IPS-18a (cell line): Measurements from ENCODE around the gene CALN1.

ENCODE experiments used
- H3K27ac ChIP-seq: one replicate; pipeline ENCODE4 v1.5.1; 2013; ENCODE audit warnings: low read length
- H3K27me3 ChIP-seq: one replicate; pipeline ENCODE4 v1.6.1; 2013; ENCODE audit warnings: mild to moderate bottlenecking, low read length; ENCODE audit not compliant: control insufficient read depth, insufficient read depth
- H3K36me3 ChIP-seq: one replicate; pipeline ENCODE4 v1.6.1; 2013; ENCODE audit warnings: low read depth, low read length; ENCODE audit not compliant: control insufficient read depth
- H3K4me1 ChIP-seq: one replicate; pipeline ENCODE4 v1.6.1; 2013; ENCODE audit warnings: low read depth, low read length; ENCODE audit not compliant: control insufficient read depth
- H3K4me3 ChIP-seq: one replicate; pipeline ENCODE4 v1.5.1; 2013; ENCODE audit warnings: low read length
- H3K9ac ChIP-seq: one replicate; pipeline ENCODE4 v1.6.1; 2013; ENCODE audit warnings: mild to moderate bottlenecking, low read length, moderate library complexity
- H3K9me3 ChIP-seq: one replicate; pipeline ENCODE4 v1.6.1; 2013; ENCODE audit warnings: low read depth, low read length; ENCODE audit not compliant: control insufficient read depth

CALN1 gene

DNA sequence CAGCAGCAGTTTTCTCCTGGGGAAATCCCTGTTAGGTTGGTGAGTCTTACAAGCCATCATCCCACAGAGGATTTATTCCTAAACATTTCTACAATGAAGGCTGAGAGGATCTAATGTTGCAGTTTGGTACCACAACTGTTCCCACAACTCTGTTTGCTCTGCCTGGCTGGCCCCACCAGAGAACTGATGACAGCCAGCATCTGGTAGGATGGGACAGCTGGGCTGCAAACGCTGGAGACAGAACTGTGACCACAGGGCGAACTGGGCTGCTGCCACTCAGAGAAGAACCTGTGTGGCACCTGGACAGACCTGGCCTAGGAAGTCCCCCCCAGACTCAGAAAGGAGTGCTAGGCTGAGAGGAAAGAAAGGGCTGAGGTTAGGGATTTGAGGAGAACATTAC, 94.8 kb downstream of the CALN1 start:
- Histone ChIP-seq H3K9ac (no peak overlapping the region), H3K27ac (no peak overlapping the region), H3K36me3 (no peaks in the 10 kb centered on the region), H3K4me3 (no peak overlapping the region), H3K4me1 (no peaks in the 10 kb centered on the region), H3K27me3 (no peaks in the 10 kb centered on the region), H3K9me3 (no peaks in the 10 kb centered on the region)

DNA sequence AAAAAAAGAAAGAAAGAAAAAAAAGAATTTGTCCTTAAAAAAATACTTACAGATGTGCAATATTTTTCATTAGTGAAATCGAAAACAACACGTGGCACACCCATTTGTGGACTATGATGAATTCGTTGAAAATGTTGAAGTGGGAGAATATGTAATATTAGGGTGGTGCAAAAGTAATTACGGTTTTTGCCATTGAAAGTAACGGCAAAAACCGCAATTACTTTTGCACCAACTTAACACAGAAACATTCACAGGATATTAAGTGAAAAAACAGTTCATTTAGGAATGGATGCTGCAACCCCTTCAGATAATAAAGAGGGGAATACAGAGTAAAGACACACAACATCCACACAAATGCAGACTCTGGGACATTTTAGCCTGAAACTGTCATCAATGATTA, 96.0 kb downstream of the CALN1 start:
- Histone ChIP-seq H3K4me3 (no peak overlapping the region), H3K27ac (no peak overlapping the region), H3K9me3 (no peaks in the 10 kb centered on the region), H3K9ac (no peak overlapping the region), H3K4me1 (no peaks in the 10 kb centered on the region), H3K27me3 (no peaks in the 10 kb centered on the region), H3K36me3 (no peaks in the 10 kb centered on the region)

DNA sequence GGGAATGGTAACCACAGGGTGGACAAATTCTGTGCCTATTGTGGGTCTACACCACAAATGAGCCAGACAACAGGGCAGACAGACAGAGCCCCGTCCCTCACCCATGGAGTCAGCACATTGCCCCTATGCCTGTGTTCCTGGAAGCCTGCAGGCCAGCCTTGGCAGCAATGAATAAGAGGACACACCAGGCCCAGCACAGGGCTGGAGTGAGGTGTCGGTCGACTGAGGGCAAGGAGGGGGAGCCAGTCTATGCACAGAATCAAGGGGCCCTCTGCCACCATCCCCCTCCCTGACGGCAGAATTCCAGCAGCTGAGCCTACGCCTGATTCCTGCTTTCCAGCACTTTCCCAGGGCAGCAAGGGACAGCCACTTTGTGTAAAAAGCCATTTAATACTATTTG, 98.2 kb downstream of the CALN1 start:
- Histone ChIP-seq H3K36me3 (no peaks in the 10 kb centered on the region), H3K9me3 (no peaks in the 10 kb centered on the region), H3K27me3 (no peaks in the 10 kb centered on the region), H3K4me1 (no peaks in the 10 kb centered on the region), H3K9ac (no peak overlapping the region), H3K27ac (no peak overlapping the region), H3K4me3 (no peak overlapping the region)

DNA sequence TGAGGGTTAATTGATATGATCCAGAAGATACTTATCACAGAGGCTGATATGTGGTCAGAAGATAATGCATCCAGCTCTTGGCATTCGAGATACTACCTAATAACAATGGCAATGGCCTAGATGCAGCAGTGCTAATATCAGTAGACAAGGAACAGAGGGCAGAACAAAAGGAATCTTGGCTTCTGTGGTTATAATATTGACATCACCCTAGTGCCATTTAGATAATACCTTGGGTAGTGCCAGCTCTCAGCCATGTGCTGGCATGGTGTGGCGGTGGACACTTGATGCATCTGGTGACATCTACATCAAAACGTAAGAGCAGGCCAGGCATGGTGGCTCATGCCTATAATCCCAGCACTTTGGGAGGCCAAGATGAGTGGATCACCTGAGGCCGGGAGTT, 101.8 kb downstream of the CALN1 start:
- Histone ChIP-seq H3K4me3 (no peak overlapping the region), H3K27ac (no peak overlapping the region), H3K27me3 (no peaks in the 10 kb centered on the region), H3K4me1 (peaks cover 5% of the 10 kb centered on the region), H3K36me3 (no peaks in the 10 kb centered on the region), H3K9me3 (no peaks in the 10 kb centered on the region), H3K9ac (no peak overlapping the region)

DNA sequence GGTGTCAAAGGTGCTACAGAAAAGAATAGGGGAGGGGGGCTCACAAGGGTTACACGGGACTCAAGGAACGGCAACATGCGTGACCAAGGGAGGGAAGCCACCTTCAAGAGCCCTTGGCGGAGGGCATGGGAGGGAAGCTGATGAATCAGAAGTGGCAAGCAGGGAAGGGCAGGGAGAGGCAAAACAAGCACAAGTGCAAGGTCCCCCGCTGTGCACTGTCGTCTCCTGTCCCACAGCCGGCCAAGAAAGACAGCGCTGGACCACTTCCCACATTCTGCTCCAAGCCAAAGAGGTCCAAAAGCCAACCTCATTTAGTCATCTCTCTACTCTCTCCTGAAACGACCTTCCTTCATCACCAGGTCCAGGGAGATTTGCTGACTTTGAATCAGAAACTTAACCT, 102.7 kb downstream of the CALN1 start:
- Histone ChIP-seq H3K9ac (no peak overlapping the region), H3K27me3 (no peaks in the 10 kb centered on the region), H3K27ac (no peak overlapping the region)

DNA sequence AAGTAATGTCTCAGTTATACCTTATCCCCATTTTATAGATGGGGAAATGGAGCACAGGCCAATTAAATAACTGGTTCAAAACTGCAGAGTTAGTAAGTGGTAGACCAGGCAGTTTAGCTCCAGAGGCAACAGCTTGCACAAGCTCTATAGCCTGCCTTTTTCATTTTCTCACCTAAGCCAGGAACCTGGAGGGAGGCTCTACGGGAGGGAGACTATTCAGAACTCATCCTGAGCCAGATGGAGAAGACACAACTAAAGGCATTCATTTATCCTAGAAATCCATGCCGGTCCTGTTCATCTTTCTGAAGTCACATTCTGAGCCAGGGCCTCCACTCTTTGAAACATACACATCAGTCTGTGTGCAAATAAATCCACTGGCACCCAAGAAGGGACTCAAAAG, 103.2 kb downstream of the CALN1 start:
- no peak overlapping the region for H3K9ac ChIP-seq
- no peaks in the 10 kb centered on the region for H3K36me3 ChIP-seq
- H3K9me3 ChIP-seq, result no peaks in the 10 kb centered on the region
- H3K4me3 ChIP-seq, result no peak overlapping the region
- no peaks in the 10 kb centered on the region for H3K27me3 ChIP-seq
- peaks cover 7% of the 10 kb centered on the region for H3K4me1 ChIP-seq
- H3K27ac ChIP-seq, result no peak overlapping the region

More for the DNA sequence above, 102.7 kb downstream of the CALN1 start:
- Histone ChIP-seq H3K9me3 (no peaks in the 10 kb centered on the region), H3K4me1 (peaks cover 7% of the 10 kb centered on the region), H3K36me3 (no peaks in the 10 kb centered on the region), H3K4me3 (no peak overlapping the region)

DNA sequence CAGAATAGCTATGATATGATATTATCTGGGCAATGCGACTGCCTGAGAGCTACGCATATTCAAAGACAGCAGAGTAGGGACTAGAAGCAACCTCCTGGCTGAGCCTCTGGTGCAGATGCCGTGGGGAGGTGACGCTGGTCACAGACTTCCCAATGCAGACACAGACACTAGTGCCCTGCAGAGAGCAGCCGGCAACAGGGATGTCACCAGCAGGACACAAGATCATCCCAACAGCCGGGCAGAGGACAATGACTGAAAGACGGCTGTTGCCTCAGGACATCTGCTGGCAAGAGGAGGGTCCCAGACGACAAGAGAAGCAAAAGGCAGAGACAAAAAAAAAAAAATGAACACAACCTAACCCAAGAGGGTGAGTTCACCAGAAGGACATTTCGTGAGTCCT, 104.6 kb downstream of the CALN1 start:
- Histone ChIP-seq H3K36me3 (no peaks in the 10 kb centered on the region), H3K4me3 (no peak overlapping the region), H3K9me3 (no peaks in the 10 kb centered on the region)

DNA sequence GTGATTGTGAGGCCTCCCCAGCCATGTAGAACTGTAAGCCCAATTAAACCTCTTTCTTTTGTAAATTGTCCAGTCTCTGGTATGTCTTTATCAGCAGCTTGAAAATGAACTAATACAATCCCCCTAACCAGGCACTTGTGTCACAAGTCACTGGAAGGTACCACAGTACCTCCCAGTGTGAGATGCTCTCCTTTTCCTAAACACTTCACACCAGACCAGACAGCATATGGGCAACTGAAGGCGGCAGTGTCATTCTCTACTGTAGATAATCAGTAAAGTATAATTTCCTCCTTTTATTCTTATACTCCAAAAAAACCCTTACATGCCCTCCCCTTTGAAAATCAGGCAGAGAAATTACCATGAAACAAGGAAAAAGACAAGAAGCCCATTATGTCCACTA, 113.2 kb downstream of the CALN1 start:
- Histone ChIP-seq H3K27me3 (no peaks in the 10 kb centered on the region), H3K27ac (no peak overlapping the region), H3K9ac (no peak overlapping the region), H3K4me3 (no peak overlapping the region), H3K9me3 (no peaks in the 10 kb centered on the region), H3K36me3 (no peaks in the 10 kb centered on the region), H3K4me1 (no peaks in the 10 kb centered on the region)

More for the DNA sequence above, 104.6 kb downstream of the CALN1 start:
- H3K4me1 ChIP-seq, result peaks cover 7% of the 10 kb centered on the region
- H3K27me3 ChIP-seq, result no peaks in the 10 kb centered on the region
- H3K27ac ChIP-seq, result no peak overlapping the region
- no peak overlapping the region for H3K9ac ChIP-seq

DNA sequence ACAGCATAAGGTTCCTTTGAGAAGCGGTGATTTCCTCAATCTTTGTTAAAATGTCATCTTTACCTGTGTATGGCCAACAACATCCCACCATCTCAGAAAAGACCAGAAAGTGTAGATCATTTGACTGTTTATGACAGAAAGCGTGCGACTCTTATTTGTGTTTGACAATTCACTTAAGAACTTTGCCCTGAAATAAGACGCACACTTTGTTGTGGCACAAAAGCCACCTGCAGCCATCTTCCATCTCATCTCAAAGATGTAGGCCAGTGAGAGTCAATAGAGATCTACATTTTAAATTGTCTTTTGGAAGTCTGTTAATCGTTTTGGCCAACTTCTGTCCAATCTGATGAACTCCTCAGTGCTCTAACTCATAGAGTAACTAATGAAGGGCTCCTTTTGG, 114.0 kb downstream of the CALN1 start:
- Histone ChIP-seq H3K4me1 (no peaks in the 10 kb centered on the region), H3K9me3 (no peaks in the 10 kb centered on the region), H3K9ac (no peak overlapping the region), H3K27ac (no peak overlapping the region), H3K27me3 (no peaks in the 10 kb centered on the region), H3K36me3 (no peaks in the 10 kb centered on the region), H3K4me3 (no peak overlapping the region)

DNA sequence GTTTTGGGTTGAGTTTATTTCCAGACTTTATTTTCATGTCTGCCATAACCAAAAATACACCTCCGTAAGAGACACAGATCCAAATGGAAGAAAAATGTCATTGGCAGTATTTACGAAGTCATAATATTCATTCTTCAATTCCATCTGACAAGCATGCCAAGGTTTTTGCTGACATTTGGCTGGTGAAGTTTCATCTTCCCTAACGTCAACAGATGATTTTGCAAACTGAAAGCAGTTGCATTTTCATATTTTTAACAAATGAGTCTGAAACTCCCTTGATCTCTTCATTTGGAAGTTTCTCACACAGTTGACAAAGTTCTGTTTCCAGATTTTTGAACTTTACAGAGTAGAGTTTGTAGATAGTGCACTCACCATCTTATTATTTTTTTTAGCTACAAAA, 114.5 kb downstream of the CALN1 start:
- H3K4me1 ChIP-seq, result no peaks in the 10 kb centered on the region
- H3K4me3 ChIP-seq, result no peak overlapping the region
- H3K36me3 ChIP-seq, result no peaks in the 10 kb centered on the region
- no peak overlapping the region for H3K27ac ChIP-seq
- no peaks in the 10 kb centered on the region for H3K9me3 ChIP-seq
- H3K27me3 ChIP-seq, result no peaks in the 10 kb centered on the region
- H3K9ac ChIP-seq, result no peak overlapping the region

DNA sequence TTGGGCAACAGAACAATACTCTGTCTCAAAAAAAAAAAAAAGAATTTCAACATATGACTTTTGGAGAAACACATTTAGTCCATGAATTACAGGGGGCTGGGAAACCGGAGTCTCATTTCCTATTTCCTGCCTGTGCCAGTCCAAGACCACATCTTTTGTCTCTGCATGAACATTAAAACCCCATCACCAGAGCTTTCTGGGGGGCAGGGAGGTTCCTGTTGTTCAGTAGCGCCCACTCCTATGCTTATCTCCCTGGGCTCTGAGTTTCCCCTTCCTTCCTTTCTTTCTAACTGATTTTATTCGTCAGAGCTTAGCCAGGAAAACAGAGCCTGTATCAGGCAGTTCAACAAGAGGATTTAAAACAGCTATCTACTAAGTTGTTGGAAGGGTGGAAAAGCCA, 119.3 kb downstream of the CALN1 start:
- H3K9ac ChIP-seq, result no peak overlapping the region
- no peaks in the 10 kb centered on the region for H3K4me1 ChIP-seq
- H3K9me3 ChIP-seq, result no peaks in the 10 kb centered on the region
- no peak overlapping the region for H3K4me3 ChIP-seq
- H3K27me3 ChIP-seq, result no peaks in the 10 kb centered on the region
- no peaks in the 10 kb centered on the region for H3K36me3 ChIP-seq
- no peak overlapping the region for H3K27ac ChIP-seq

DNA sequence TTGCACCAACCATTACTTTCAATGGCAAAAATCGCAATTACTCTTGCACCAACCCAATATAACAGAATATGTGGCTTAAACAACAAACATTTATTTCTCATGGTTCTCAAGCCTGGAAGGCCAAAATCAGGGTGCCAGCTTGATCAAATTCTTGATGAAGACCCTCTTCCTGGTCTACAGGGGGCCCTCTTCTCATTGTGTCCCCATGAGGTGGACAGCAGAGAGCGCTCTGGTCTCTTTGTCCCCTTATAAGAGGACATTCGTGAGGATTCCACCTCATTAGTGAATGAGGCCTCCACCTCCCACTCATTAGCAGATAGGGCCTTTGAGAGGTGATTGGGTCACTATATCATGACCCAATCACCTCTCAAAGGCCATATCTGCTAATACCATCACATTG, 120.0 kb downstream of the CALN1 start:
- Histone ChIP-seq H3K36me3 (no peaks in the 10 kb centered on the region), H3K27me3 (no peaks in the 10 kb centered on the region), H3K9me3 (no peaks in the 10 kb centered on the region), H3K9ac (no peak overlapping the region), H3K27ac (no peak overlapping the region), H3K4me3 (no peak overlapping the region), H3K4me1 (no peaks in the 10 kb centered on the region)
